Mesenchymal stem cell (in vitro differentiated cells and primary cell): ENCODE data around the gene SPATA9.

ENCODE experiments used
- DNase-seq: peaks from one replicate; pipeline ENCODE4 v3.0.0-alpha.2; 2013
- H2AFZ ChIP-seq: one replicate; pipeline ENCODE4 v1.6.1; 2013; ENCODE audit warnings: low read depth, mild to moderate bottlenecking, control low read depth, inconsistent platforms, low read length, moderate library complexity
- H2AK5ac ChIP-seq: 2 replicates; pipeline ENCODE4 v1.6.1; 2013; ENCODE audit warnings: low read length, moderate library complexity, mild to moderate bottlenecking, inconsistent platforms; ENCODE audit not compliant: severe bottlenecking
- H2BK120ac ChIP-seq: one replicate; pipeline ENCODE4 v1.6.1; 2013; ENCODE audit warnings: low read depth, mild to moderate bottlenecking, inconsistent platforms, low read length, moderate library complexity
- H2BK12ac ChIP-seq, 2 experiments: one replicate each; pipeline ENCODE4 v1.6.1; 2013; ENCODE audit warnings: inconsistent platforms in 2 of 2, low read length in 2 of 2, mild to moderate bottlenecking in 2 of 2, moderate library complexity in 2 of 2, control low read depth in 1 of 2
- H2BK15ac ChIP-seq: one replicate; pipeline ENCODE4 v1.6.1; 2013; ENCODE audit warnings: mild to moderate bottlenecking, low read depth, inconsistent platforms; ENCODE audit not compliant: poor library complexity, severe bottlenecking
- H2BK5ac ChIP-seq: 2 replicates; pipeline ENCODE4 v1.6.1; 2013; ENCODE audit warnings: low read depth, mild to moderate bottlenecking, low read length, control low read depth, inconsistent platforms; ENCODE audit not compliant: poor library complexity, severe bottlenecking
- H3K14ac ChIP-seq, 2 experiments: one replicate each; pipeline ENCODE4 v1.6.1; 2013; ENCODE audit warnings: inconsistent platforms in 2 of 2, low read length in 2 of 2, control low read depth in 1 of 2, mild to moderate bottlenecking in 1 of 2, moderate library complexity in 1 of 2
- H3K18ac ChIP-seq, 2 experiments: one replicate each; pipeline ENCODE4 v1.6.1; 2013; ENCODE audit warnings: inconsistent platforms in 2 of 2, low read length in 2 of 2, control low read depth in 1 of 2, low read depth in 1 of 2, mild to moderate bottlenecking in 1 of 2
- H3K23ac ChIP-seq, 2 experiments: one replicate each; pipeline ENCODE4 v1.6.1; 2013; ENCODE audit warnings: inconsistent platforms in 2 of 2, low read length in 2 of 2, mild to moderate bottlenecking in 2 of 2, moderate library complexity in 2 of 2, control low read depth in 1 of 2
- H3K27ac ChIP-seq: 2 replicates; pipeline ENCODE4 v1.5.1; 2013; ENCODE audit warnings: mild to moderate bottlenecking, moderate library complexity, low read length, control low read depth, inconsistent platforms; ENCODE audit not compliant: poor library complexity, severe bottlenecking
- H3K27me3 ChIP-seq, 2 experiments: 2 replicates each; pipeline versions ENCODE4 v1.6.1 to v1.7.0; 2013; ENCODE audit warnings: low read length in 2 of 2, mild to moderate bottlenecking in 2 of 2, moderate library complexity in 2 of 2, control low read depth in 1 of 2, inconsistent platforms in 1 of 2; ENCODE audit not compliant: control insufficient read depth in 1 of 2, insufficient read depth in 1 of 2
- H3K36me3 ChIP-seq, 2 experiments: 2 replicates each; pipeline versions ENCODE4 v1.6.1 to v1.7.0; 2013; ENCODE audit warnings: low read length in 2 of 2, control low read depth in 1 of 2, inconsistent platforms in 1 of 2, low read depth in 1 of 2, mild to moderate bottlenecking in 1 of 2; ENCODE audit not compliant: insufficient read depth in 2 of 2, control insufficient read depth in 1 of 2
- H3K4ac ChIP-seq, 2 experiments: one replicate each; pipeline ENCODE4 v1.6.1; 2013; ENCODE audit warnings: inconsistent platforms in 2 of 2, low read length in 2 of 2, mild to moderate bottlenecking in 2 of 2, moderate library complexity in 2 of 2, control low read depth in 1 of 2, low read depth in 1 of 2
- H3K4me1 ChIP-seq: 2 replicates; pipeline ENCODE4 v1.6.1; 2013; ENCODE audit warnings: low read depth, low read length, control low read depth; ENCODE audit not compliant: control insufficient read depth, insufficient read depth
- H3K4me2 ChIP-seq: 2 replicates; pipeline ENCODE4 v1.6.1; 2013; ENCODE audit warnings: low read length, mild to moderate bottlenecking, inconsistent platforms; ENCODE audit not compliant: poor library complexity, severe bottlenecking
- H3K4me3 ChIP-seq, 2 experiments: 2 replicates each; pipeline versions ENCODE4 v1.5.1 to v1.7.0; 2013; ENCODE audit warnings: low read length in 2 of 2, mild to moderate bottlenecking in 2 of 2, control low read depth in 1 of 2, low read depth in 1 of 2; ENCODE audit not compliant: insufficient read depth in 1 of 2
- H3K79me1 ChIP-seq: replicated peaks from 2 replicates; pipeline ENCODE4 v1.6.1; 2013; ENCODE audit warnings: mild to moderate bottlenecking, control low read depth, low read length, inconsistent platforms; ENCODE audit not compliant: poor library complexity, severe bottlenecking
- H3K9ac ChIP-seq: 2 replicates; pipeline ENCODE4 v1.7.0; 2013; ENCODE audit warnings: mild to moderate bottlenecking, low read length, moderate library complexity
- H3K9me3 ChIP-seq: 2 replicates; pipeline ENCODE4 v1.7.0; 2013; ENCODE audit warnings: mild to moderate bottlenecking, low read length; ENCODE audit not compliant: control insufficient read depth
- H4K8ac ChIP-seq: one replicate; pipeline ENCODE4 v1.6.1; 2013; ENCODE audit warnings: inconsistent platforms, mild to moderate bottlenecking, low read length, moderate library complexity
- H4K91ac ChIP-seq: one replicate; pipeline ENCODE4 v1.6.1; 2013; ENCODE audit warnings: mild to moderate bottlenecking, low read length, inconsistent platforms
- WGBS: methylation state at CpG from one replicate; pipeline ENCODE4 v1.1.7; 2013; ENCODE audit warnings: mixed read lengths; 5-methylcytosine and 5-hydroxymethylcytosine counted together

The SPATA9 gene

GRCh38 chr5:95699337-95699736, 16.5 kb upstream of the SPATA9 start:
- H2BK15ac ChIP-seq, result no peak overlapping the region
- WGBS, result 100% methylated on average over 1 of the region's 1 CpG
- H2BK120ac ChIP-seq, result no peak overlapping the region
- H3K4me1 ChIP-seq, result peaks cover 1% of the 10 kb centered on the region
- H2AK5ac ChIP-seq, result no peak overlapping the region
- no peak overlapping the region for H3K4me3 ChIP-seq
- H4K8ac ChIP-seq, result no peak overlapping the region
- no peak overlapping the region for H2BK5ac ChIP-seq
- no peak overlapping the region for H3K4ac ChIP-seq
- H3K79me1 ChIP-seq, result no peaks in the 10 kb centered on the region
- no peak overlapping the region for H3K14ac ChIP-seq
- H3K36me3 ChIP-seq, result no peaks in the 10 kb centered on the region
- no peaks in the 10 kb centered on the region for H3K27me3 ChIP-seq
- H4K91ac ChIP-seq, result no peak overlapping the region
- H2AFZ ChIP-seq, result no peak overlapping the region
- no peak overlapping the region for H2BK12ac ChIP-seq
- H3K4me2 ChIP-seq, result no peak overlapping the region
- no peak overlapping the region for H3K23ac ChIP-seq
- no peak overlapping the region for H3K9ac ChIP-seq
- no peaks in the 10 kb centered on the region for H3K9me3 ChIP-seq
- no peak overlapping the region for H3K27ac ChIP-seq
- no peak overlapping the region for H3K18ac ChIP-seq
- no peak for DNase-seq

GRCh38 chr5:95697781-95698681, 15.2 kb upstream of the SPATA9 start:
- no peak overlapping the region for H4K8ac ChIP-seq
- DNase-seq, result peak; percentile 33
- no peak overlapping the region for H3K4me3 ChIP-seq
- H3K14ac ChIP-seq, result no peak overlapping the region
- no peaks in the 10 kb centered on the region for H3K27me3 ChIP-seq
- no peaks in the 10 kb centered on the region for H3K9me3 ChIP-seq
- H3K79me1 ChIP-seq, result no peaks in the 10 kb centered on the region
- H2BK12ac ChIP-seq, result no peak overlapping the region
- H3K27ac ChIP-seq, result peak overlapping the region; percentile 78
- H2BK15ac ChIP-seq, result no peak overlapping the region
- no peak overlapping the region for H2BK5ac ChIP-seq
- no peak overlapping the region for H2BK120ac ChIP-seq
- no peak overlapping the region for H3K23ac ChIP-seq
- no peak overlapping the region for H2AK5ac ChIP-seq
- H3K4me2 ChIP-seq, result no peak overlapping the region
- no peak overlapping the region for H3K18ac ChIP-seq
- no peak overlapping the region for H4K91ac ChIP-seq
- no peak overlapping the region for H3K4ac ChIP-seq
- peaks cover 1% of the 10 kb centered on the region for H3K4me1 ChIP-seq
- WGBS, result 50% methylated on average over 6 of the region's 7 CpGs
- H3K9ac ChIP-seq, result no peak overlapping the region
- no peak overlapping the region for H2AFZ ChIP-seq
- H3K36me3 ChIP-seq, result no peaks in the 10 kb centered on the region

- Histone ChIP-seq H3K4me2 (no peak overlapping the region), H2BK15ac (no peak overlapping the region), H2BK5ac (no peak overlapping the region), H2BK120ac (no peak overlapping the region), H4K91ac (no peak overlapping the region), H2BK12ac (no peak overlapping the region), H2AFZ (no peak overlapping the region), H3K27ac (no peak overlapping the region), H3K36me3 (no peaks in the 10 kb centered on the region), H3K23ac (no peak overlapping the region), H3K27me3 (no peaks in the 10 kb centered on the region), H3K4me3 (no peak overlapping the region), H3K14ac (no peak overlapping the region), H3K79me1 (no peaks in the 10 kb centered on the region), H4K8ac (no peak overlapping the region), H3K9ac (no peak overlapping the region), H3K4ac (no peak overlapping the region), H2AK5ac (no peak overlapping the region), H3K9me3 (no peaks in the 10 kb centered on the region), H3K4me1 (no peaks in the 10 kb centered on the region), H3K18ac (no peak overlapping the region)
- DNase-seq, result no peak
Measured at GRCh38 chr5:95690333-95690732, 7.5 kb upstream of the SPATA9 start.

DNA sequence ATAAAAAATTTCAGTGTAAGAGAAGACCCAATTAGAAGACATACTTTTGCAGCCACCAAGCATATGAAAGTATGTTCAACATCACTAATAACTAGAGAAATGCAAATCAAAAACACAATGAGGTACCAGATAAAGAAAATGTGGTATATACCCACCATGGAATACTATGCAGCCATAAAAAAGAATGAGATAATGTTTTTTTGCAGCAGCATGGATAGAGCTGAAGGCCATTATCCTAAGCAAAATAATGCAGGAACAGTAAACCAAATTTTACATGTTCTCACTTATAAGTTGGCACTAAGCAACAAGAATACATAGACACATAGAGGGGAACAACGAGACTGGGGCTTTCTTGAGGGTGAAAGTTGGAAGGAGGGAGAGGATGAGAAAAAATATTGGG, 6.9 kb upstream of the SPATA9 start:
- Histone ChIP-seq H2AFZ (no peak overlapping the region), H3K4me1 (no peaks in the 10 kb centered on the region), H3K14ac (no peak overlapping the region), H3K36me3 (no peaks in the 10 kb centered on the region), H3K4me2 (no peak overlapping the region), H3K23ac (no peak overlapping the region), H2BK120ac (no peak overlapping the region), H3K4me3 (no peak overlapping the region), H3K27ac (no peak overlapping the region), H3K9me3 (no peaks in the 10 kb centered on the region), H2BK15ac (no peak overlapping the region), H3K27me3 (no peaks in the 10 kb centered on the region), H2AK5ac (no peak overlapping the region), H2BK5ac (no peak overlapping the region), H3K9ac (no peak overlapping the region), H2BK12ac (no peak overlapping the region), H4K8ac (no peak overlapping the region), H3K18ac (no peak overlapping the region), H3K79me1 (no peaks in the 10 kb centered on the region), H3K4ac (no peak overlapping the region), H4K91ac (no peak overlapping the region)
- 100% methylated on average over 1 of the region's 1 CpG for WGBS
- DNase-seq, result no peak
